ENCODE measurements around the gene DNAH14.
"Not testable (repeated sequence)": the region's sequence is repeated elsewhere in the genome, so short reads cannot be mapped to it uniquely, and the experiment has no call there.

The DNAH14 gene

DNA sequence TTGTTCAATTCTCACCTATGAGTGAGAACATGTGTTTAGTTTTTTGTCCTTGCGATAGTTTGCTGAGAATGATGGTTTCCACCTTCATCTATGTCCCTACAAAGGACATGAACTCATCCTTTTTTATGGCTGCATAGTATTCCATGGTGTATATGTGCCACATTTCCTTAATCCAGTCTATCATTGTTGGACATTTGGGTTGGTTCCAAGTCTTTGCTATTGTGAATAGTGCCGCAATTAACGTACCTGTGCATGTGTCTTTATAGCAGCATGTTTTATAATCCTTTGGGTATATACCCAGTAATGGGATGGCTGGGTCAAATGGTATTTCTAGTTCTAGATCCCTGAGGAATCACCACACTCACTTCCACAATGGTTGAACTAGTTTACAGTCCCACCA, 11.3 kb downstream of the DNAH14 start:
- not testable (repeated sequence) for DNase-seq, H3K27ac Mint-ChIP-seq, ATAC-seq, H3K4me1 Mint-ChIP-seq, H3K27me3 Mint-ChIP-seq, H3K4me3 Mint-ChIP-seq
- peaks cover 7 to 14% of the 10 kb centered on the region in 2 donors for H3K9me3 Mint-ChIP-seq

DNA sequence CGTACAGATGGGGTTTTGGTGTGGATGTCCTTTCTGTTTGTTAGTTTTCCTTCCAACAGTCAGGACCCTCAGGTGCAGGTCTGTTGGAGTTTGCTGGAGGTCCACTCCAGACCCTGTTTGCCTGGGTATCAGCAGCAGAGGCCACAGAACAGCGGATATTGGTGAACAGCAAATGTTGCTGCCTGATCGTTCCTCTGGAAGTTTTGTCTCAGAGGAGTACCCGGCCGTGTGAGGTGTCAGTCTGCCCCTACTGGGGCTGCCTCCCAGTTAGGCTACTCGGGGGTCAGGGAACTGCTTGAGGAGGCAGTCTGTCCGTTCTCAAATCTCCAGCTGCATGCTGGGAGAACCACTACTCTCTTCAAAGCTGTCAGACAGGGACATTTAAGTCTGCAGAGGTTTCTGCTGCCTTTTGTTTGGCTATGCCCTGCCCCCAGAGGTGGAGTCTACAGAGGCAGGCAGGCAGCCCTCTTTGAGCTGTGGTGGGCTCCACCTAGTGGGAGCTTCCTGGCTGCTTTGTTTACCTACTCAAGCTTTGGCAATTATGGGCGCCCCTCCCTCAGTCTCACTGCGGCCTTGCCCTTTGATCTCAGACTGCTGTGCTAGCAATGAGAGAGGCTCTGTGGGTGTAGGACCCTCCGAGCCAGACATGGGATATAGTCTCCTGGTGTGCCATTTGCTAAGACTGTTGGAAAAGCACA, 16.3 kb downstream of the DNAH14 start:
- not testable (repeated sequence) for H3K27me3 Mint-ChIP-seq, H3K4me3 Mint-ChIP-seq, ATAC-seq, DNase-seq, H3K4me1 Mint-ChIP-seq, H3K9me3 Mint-ChIP-seq, H3K27ac Mint-ChIP-seq

DNA sequence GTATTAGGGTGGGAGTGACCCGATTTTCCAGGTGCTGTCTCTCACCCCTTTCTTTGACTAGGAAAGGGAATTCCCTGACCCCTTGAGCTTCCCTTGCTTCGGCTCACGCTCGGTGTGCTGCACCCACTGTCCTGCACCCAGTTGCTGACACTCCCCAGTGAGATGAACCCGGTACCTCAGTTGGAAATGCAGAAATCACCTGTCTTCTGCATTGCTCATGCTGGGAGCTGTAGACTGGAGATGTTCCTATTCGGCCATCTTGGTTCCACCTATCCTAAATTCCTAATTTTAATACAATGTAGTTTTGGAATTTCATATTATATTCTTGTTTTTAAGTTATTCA, 16.8 kb downstream of the DNAH14 start:
- H3K9me3 Mint-ChIP-seq, H3K27ac Mint-ChIP-seq, DNase-seq, H3K27me3 Mint-ChIP-seq, ATAC-seq, H3K4me1 Mint-ChIP-seq, H3K4me3 Mint-ChIP-seq: not testable (repeated sequence)

DNA sequence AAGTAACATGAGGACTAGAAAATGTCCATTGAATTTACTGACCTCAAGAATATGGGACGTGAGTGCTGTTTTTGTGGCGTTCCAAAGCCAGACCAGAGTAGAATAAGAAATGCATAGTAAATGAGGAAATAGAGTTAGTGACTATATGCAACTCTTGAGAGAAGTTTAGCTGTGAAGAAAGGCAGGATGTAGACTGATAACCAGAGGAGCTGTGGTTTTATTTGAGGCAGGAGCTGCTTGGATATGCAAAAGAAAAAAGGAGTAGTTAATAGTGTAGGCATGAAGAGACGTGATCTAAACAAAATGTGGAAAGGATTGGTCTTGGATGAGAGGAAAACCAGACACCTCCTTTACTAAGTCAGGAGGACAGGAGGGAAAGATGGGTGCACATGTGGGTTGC, 28.2 kb downstream of the DNAH14 start:
- H3K27me3 Mint-ChIP-seq: no peaks in the 10 kb centered on the region
- no peak overlapping the region for H3K4me3 Mint-ChIP-seq
- DNase-seq (no peak), ATAC-seq (no peak)
- no peaks in the 10 kb centered on the region for H3K9me3 Mint-ChIP-seq
- H3K27ac Mint-ChIP-seq: no peak overlapping the region
- no peaks in the 10 kb centered on the region for H3K4me1 Mint-ChIP-seq

DNA sequence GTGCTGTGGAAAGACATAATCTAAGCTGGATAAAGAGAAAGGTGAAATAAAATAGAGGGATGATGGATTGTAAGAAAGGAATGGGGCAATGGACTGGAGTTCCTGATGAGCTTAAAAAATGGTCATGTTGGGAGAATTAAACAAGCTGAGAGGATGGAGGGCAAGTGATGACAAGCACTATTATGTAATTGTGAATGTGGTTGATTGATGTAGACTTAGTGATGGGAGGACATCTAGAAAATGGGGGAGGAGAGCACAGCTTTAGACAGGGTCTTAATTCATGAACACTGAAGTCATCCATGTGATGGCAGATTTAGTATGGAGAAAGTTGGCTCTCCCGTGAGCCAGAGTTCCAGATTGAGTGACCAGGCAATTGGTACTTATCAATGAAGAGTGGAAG, 29.0 kb downstream of the DNAH14 start:
- Mint-ChIP-seq H3K27ac (no peak overlapping the region), H3K27me3 (no peaks in the 10 kb centered on the region), H3K4me3 (no peak overlapping the region), H3K9me3 (no peaks in the 10 kb centered on the region), H3K4me1 (no peaks in the 10 kb centered on the region)
- DNase-seq (no peak), ATAC-seq (no peak)

GRCh38 chr1:224959115-224959514, 29.6 kb downstream of the DNAH14 start:
- Mint-ChIP-seq H3K9me3 (no peaks in the 10 kb centered on the region), H3K4me1 (no peaks in the 10 kb centered on the region), H3K27ac (no peak overlapping the region), H3K4me3 (no peak overlapping the region), H3K27me3 (no peaks in the 10 kb centered on the region)
- ATAC-seq (no peak), DNase-seq (no peak)

- no peak for ATAC-seq
- Mint-ChIP-seq H3K27ac (no peak overlapping the region), H3K9me3 (no peaks in the 10 kb centered on the region), H3K4me3 (no peak overlapping the region), H3K4me1 (no peaks in the 10 kb centered on the region), H3K27me3 (no peaks in the 10 kb centered on the region)
- no peak for DNase-seq
Observed at GRCh38 chr1:224959656-224960055, 30.2 kb downstream of the DNAH14 start.

GRCh38 chr1:224980181-224980580, 50.7 kb downstream of the DNAH14 start:
- DNase-seq: no peak
- no peaks in the 10 kb centered on the region for H3K9me3 Mint-ChIP-seq
- no peaks in the 10 kb centered on the region for H3K27me3 Mint-ChIP-seq
- H3K4me3 Mint-ChIP-seq: no peak overlapping the region
- no peaks in the 10 kb centered on the region for H3K4me1 Mint-ChIP-seq
- no peak overlapping the region for H3K27ac Mint-ChIP-seq
- peak; percentile 28 for ATAC-seq

DNA sequence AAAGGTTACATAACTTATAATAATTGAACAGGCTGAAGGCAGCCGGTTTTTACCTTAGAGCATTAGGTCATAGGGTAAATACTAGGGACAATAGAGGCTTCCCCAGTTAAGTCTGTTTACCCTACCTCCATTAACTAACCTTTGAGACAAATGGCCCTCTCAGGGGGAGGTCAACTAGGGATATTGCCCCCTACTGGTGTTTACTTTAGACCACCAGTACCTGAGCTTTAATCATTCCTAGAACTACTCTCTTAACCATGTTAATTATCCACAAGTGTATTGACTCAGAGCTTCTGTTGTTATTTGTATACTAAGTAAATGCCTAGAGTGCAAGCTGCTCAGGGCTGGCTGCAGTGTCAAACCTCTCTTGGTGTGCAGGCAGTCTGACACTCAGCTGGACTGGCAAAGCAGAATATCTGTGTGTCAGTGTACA, 52.5 kb downstream of the DNAH14 start:
- not testable (repeated sequence) for H3K4me3 Mint-ChIP-seq, DNase-seq, H3K27me3 Mint-ChIP-seq, H3K27ac Mint-ChIP-seq, H3K4me1 Mint-ChIP-seq, ATAC-seq, H3K9me3 Mint-ChIP-seq

DNA sequence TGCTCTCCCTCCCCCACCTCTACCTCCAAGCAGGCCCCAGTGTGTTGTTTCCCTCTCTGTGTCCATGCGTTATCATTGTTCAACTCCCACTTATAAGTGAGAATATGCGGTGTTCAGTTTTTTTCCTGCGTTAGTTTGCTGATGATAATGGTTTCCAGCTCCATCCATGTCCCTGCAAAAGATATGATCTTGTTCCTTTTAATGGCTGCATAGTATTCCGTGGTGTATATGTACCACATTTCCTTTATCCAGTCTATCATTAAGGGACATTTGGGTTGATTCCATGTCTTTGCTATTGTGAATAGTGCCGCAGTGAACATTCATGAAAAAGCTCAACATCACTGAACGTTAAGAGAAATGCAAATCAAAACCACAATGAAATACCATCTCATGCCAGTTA, 58.6 kb downstream of the DNAH14 start:
- Mint-ChIP-seq H3K4me3 (no peak overlapping the region), H3K9me3 (no peaks in the 10 kb centered on the region), H3K27me3 (no peaks in the 10 kb centered on the region), H3K27ac (no peak overlapping the region), H3K4me1 (no peaks in the 10 kb centered on the region)
- DNase-seq: no peak
- ATAC-seq: no peak

DNA sequence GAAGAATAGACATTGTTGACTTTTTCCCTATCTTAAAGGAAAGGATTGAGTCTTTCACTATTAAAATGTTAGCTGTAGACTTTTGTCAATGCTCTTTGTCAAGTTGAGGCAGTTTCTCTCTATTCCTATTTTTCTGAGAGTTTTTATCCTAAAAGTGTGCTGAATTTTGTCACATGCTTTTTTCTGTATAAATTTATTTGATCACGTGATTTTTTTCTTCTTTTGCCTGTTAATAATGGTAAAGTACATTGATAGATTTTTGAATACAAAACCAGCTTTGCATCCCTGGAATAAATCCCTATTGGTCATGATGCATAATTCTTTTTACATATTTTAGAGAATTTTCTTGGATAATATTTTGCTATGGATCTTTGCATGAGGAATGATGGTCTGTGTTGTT, 60.1 kb downstream of the DNAH14 start:
- H3K27ac Mint-ChIP-seq: no peak overlapping the region
- no peak for ATAC-seq
- no peaks in the 10 kb centered on the region for H3K27me3 Mint-ChIP-seq

GRCh38 chr1:224991550-224991949, 62.1 kb downstream of the DNAH14 start:
- H3K27me3 Mint-ChIP-seq, ATAC-seq, H3K27ac Mint-ChIP-seq, H3K4me1 Mint-ChIP-seq, DNase-seq, H3K9me3 Mint-ChIP-seq, H3K4me3 Mint-ChIP-seq: not testable (repeated sequence)

More for the DNA sequence above, 60.1 kb downstream of the DNAH14 start:
- DNase-seq: no peak
- Mint-ChIP-seq H3K9me3 (no peaks in the 10 kb centered on the region), H3K4me3 (no peak overlapping the region), H3K4me1 (no peaks in the 10 kb centered on the region)

DNA sequence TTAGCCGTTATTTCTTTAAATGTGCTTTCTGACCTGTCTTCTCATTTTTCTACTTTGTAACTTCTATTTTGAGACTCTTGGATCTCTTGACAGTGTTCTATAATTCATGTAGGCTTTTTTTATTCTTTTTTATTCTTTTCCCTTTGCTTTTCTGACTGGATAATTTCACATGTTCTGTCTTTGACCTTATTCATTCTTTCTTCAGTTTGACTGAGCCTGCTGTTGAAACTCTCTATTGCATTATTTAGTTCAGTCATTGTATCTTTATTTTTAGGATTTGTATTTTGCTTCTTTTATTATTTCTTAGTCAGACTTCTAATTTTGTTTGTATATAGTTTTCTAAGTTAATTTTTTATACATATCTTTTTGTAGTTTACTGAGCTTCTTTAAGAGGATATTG, 66.1 kb downstream of the DNAH14 start:
- Mint-ChIP-seq H3K27ac (no peak overlapping the region), H3K4me3 (no peak overlapping the region), H3K9me3 (peaks cover 15 to 22% of the 10 kb centered on the region in 2 donors), H3K27me3 (no peaks in the 10 kb centered on the region), H3K4me1 (no peaks in the 10 kb centered on the region)
- ATAC-seq (no peak), DNase-seq (no peak)

- DNase-seq (no peak), ATAC-seq (no peak)
- Mint-ChIP-seq H3K9me3 (peaks cover 18 to 22% of the 10 kb centered on the region in 2 donors), H3K27me3 (no peaks in the 10 kb centered on the region), H3K4me3 (no peak overlapping the region), H3K4me1 (no peaks in the 10 kb centered on the region), H3K27ac (no peak overlapping the region)
Observed at GRCh38 chr1:224996266-224996665, 66.8 kb downstream of the DNAH14 start.

- no peaks in the 10 kb centered on the region for H3K4me1 Mint-ChIP-seq
- DNase-seq (no peak), ATAC-seq (no peak)
- H3K27me3 Mint-ChIP-seq: no peaks in the 10 kb centered on the region
- no peak overlapping the region for H3K27ac Mint-ChIP-seq
- H3K4me3 Mint-ChIP-seq: no peak overlapping the region
- H3K9me3 Mint-ChIP-seq: peaks cover 18 to 22% of the 10 kb centered on the region in 2 donors
Observed at GRCh38 chr1:224998185-224998584, 68.7 kb downstream of the DNAH14 start.

- Mint-ChIP-seq H3K9me3 (peaks cover 0 to 19% of the 10 kb centered on the region in 2 donors), H3K27me3 (no peaks in the 10 kb centered on the region), H3K4me1 (no peaks in the 10 kb centered on the region), H3K4me3 (no peak overlapping the region), H3K27ac (no peak overlapping the region)
- ATAC-seq (no peak), DNase-seq (no peak)
Observed at GRCh38 chr1:225004396-225004795, 74.9 kb downstream of the DNAH14 start.

GRCh38 chr1:225006352-225006751, 76.9 kb downstream of the DNAH14 start:
- not testable (repeated sequence) for ATAC-seq, H3K4me3 Mint-ChIP-seq, H3K27me3 Mint-ChIP-seq, H3K4me1 Mint-ChIP-seq, H3K27ac Mint-ChIP-seq, DNase-seq
- peaks cover 4 to 12% of the 10 kb centered on the region in 2 donors for H3K9me3 Mint-ChIP-seq

All from stimulated activated naive CD8-positive, alpha-beta T cell treated with anti-CD3 and anti-CD28 coated beads, Interleukin-15, amount 100 ng/mL, for 72 hours (primary cell).